CD4-positive, alpha-beta T cell treated with Interleukin-6 for 4 hours (primary cell): ENCODE data around the gene SMIM24.

Experiments used
- DNase-seq: peaks from one replicate; pipeline ENCODE4 v3.0.0-alpha.2; 2020; ENCODE audit warnings: mixed read lengths

The SMIM24 gene

DNA sequence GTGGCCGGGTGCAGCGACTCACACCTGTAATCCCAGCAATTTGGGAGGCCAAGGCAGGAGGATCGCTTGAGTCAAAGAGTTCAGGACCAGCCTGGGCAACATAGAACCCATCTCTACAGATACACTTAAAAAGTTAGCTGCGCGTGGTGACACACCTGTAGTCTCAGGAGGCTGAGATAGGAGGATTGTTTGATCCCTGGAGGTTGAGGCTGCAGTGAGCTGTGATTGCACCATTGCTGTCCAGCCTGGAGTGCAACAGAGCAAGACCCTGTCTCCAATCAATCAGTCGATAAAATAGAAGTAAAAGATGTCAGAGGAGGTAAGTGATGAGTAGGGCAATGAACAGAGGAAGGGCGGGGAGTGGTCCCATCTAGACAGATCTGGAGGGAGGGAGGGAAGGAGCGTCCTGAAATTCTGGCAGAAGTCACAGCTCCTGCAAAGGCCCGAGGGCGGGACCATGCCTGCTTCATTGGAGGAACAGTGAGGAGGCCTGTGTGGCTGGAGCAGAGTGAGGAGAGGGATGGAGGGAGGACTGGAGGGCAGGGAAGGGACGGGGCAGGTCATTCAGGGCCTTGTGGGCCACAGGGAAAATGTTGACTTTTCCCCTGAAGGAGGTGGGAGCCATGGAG, 9.7 kb downstream of the SMIM24 start:
- no peak for DNase-seq

DNA sequence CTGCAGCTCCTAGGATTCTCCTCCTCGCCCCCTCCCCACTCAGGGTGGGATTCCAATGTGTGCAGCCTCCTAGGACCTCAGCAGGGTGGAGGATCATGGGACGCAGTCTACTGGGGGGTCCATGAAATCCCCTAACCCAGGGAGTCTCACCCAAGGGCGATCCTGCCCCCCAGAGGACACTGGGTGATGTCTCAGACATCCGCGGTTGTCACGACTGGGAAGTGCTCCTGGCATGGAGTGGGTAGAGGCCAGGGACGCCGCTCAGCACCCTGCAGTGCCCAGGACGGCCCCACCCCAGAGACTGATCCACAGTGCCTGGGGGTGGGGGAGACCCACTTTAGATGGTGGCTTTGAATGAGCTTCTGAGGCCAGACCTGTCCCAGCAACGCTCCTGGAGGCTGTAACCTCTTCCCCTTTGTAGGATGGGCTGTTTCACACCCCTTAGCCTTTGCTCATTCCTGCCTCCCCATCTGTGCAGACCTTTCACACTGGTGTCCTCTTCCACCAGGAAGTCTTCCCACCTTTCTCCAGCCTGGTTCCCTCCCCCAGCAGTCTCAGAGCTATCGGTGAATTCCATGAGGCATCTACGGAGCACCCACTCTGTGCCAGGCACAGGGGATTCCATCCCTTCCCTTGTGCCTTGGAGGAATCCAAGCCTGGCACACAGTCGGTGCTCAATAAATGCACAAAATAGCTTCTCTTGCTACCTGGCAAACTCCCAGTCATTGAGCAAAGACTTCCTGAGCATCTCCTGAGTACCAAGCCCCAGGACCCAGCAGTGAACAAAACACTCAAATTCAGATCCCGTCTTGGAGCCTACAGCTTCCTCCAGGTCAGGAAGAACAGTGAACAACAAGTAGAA, 10.5 kb downstream of the SMIM24 start:
- no peak for DNase-seq

DNA sequence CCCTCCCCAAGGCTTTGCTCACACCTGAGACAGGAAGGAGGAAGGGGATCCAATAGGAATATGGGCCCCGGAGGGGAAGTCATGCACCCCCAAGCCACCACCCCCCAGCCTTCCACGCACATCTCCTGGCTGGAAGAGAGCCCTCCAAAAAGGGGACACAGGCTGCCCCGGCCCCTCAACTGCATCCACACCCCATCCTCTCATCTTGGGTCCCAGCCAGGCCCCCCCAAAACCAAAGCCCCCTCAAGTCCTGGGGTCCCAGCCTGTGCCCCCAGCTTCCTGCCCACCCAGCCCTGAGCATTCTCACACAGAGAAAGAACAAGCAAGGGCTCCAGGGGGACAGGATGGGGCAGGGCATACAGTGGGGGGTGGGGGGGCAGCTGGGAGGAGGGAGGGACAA, 12.1 kb downstream of the SMIM24 start:
- no peak for DNase-seq

DNA sequence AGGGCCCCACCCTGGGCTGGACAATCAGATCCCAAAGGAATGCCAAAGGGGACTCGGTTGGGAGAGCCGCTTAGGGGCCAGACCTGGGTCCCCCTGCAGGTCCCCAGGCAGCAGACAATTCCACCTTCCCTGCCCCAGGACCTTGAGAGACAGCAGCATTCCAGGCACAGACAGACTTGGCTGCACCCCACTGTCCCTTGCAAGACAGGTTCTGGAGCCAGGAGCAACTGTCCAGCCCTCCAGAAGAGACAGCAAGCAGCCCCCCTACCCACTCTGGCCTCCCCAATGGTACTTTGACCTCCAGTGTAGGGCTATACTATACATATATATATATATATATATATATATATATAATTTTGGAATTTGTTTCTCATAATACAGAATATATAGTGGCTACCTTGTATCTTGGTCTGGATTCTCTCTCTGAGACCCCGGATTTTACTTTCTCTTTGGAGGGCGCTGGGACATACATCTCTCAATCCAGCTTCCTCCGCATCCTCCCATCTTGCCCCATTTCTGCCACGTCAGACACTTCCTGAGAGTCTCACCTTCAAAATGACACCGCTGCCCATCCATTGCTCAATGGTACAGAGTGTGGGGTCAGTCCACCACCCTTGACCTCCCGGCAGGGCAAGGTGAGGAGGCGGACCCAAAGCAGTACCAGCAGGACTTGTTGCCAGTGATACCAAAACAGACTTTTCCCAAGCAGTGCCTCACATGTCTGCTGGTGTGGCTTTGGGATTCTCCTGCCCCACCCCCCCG, 12.7 kb downstream of the SMIM24 start:
- no peak for DNase-seq

DNA sequence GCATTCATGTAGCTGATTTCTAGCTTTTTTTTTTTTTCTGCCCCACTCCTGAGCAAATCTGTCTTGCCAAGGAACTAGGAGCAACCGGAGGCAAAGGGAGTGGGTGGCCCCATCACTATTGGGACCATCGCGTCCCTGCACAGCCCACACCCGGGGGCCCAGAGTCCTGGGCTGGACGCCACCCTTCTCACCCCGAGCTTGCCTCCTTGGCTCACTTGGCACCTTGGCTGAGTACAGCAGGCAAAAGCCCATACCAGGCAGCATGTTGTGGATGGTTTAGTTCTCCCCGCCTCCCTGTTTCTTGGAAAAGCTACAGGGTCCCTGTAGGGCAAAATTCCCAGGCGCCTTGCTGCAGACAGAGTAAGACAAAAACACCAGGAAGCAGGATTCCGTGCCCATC, 13.7 kb downstream of the SMIM24 start:
- DNase-seq, result no peak

DNA sequence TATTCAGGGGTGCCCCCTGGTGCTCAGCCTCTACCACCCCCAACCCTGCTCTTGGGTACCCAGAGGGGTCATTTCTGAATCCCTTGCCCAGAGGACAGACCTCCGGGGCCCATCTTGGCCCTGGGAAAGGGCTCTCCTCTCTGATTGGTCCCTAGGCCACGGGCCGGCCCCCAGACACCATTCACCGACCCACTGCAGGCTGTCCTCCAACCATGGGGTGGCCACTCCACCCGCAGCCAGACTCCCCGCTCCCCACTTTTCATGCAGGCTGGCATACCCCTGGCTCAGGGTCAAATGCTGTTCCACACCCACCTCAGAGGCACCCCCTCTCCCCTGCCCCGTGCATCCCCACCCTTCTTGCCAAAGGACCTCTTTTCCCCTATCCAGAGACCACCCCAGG, 14.8 kb downstream of the SMIM24 start:
- DNase-seq, result no peak

DNA sequence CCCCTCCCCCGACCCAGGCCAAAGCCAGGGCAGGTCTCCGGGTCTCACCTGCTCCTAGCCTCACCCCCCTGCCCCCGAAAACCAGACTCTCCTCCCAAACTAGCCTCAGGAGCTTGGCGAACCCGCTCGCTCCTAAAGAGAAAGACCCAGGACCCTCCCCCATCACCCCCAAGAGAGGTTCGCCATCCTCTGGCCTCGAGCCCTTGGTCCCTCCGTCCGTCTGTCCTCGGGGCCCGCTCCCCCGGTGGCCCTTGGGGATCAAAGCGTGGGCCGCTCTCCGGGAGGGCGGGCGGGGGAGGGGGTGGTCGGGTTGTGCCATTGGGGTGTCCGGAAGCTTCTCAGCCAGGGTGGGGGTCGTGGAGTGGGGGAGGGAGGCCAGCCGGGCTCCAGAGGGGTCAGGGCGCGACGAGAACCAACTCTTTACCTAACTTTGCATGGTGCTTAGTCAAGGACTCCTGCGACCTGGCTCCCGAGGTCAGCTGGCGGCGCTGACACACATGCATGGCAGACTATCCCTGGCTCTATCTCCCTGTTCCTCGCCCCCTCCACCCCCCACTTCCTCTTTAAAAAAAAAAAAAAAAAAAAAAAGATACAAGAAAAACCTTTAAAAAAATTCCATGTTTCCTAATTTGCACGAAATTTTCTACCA, 15.6 kb downstream of the SMIM24 start:
- DNase-seq, result no peak

DNA sequence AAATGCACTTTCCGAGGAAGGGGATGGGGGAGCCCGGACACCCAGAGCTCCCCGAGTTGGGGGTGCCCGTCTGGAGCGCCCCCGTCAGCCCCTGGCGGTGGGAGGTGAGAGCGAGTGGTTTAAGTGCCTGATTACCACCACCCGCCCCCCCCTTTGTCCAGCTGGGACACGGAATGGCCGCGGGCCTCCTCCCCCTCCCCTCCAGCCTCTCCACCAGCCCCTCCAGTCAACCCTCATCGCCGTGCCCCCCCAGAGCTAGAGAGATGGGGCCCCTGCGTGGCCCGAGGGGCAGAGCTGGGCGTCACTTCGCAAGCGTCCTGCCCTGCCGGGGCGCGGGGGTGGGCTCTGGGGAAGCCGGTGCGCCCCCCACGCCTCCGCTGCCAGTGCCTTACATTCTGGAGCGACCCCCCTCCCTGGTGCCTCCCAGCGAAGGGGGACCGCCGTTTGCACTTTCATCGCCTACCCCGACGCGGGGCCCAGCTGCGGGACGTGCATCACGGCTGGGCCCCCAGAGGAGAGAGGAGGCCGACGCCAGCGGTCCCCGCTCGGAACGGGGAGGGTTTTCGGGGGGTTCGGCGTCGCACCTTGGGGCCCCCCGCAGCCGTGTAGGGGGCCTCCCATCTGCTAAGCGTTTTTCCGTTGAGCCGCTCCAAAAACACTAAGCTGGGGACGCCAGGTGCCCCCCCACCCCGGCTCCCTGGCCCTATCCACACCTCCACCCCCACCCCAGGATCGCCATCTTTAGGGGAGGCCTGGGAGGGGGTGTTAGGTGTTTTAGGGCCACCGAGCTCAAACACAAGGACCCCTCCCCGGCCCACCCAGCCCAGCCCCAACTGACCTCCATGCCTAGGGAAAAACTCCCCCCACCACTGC, 16.4 kb downstream of the SMIM24 start:
- DNase-seq, result no peak

DNA sequence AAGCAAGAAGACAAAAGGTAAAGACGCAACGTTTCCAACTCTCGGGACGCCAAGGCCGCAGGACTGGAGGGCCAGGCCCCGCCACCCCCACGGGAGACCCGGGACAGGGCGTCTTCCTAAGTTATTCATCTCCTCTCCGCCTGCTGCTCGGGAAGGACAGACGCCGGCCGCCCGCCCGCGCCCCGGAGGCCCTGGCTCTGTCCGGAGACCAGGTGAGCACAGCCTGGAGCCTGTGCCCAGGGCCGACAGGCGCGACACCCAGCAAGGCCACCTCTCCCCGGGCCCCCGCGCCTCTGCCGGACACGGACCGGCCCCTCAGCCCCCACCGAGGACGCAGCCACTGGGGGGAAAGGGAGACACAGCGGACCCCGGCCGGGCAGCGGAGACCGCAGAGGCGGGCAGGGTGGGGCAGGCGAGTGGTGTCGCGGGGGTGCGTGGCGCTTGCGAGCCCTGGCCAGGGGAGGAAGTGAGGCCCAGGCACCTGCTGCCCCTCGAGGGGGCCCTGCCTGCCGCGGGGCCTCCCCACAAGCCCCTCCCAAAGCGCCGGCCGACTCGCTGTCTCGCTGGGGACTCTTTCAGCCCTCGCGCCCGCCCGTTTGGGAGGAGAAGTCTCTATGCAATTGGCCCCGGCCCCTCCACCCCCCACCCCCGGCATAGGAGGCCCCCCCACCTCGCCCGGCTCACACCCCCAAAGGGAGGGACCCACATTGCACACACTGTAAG, 17.2 kb downstream of the SMIM24 start:
- no peak for DNase-seq

DNA sequence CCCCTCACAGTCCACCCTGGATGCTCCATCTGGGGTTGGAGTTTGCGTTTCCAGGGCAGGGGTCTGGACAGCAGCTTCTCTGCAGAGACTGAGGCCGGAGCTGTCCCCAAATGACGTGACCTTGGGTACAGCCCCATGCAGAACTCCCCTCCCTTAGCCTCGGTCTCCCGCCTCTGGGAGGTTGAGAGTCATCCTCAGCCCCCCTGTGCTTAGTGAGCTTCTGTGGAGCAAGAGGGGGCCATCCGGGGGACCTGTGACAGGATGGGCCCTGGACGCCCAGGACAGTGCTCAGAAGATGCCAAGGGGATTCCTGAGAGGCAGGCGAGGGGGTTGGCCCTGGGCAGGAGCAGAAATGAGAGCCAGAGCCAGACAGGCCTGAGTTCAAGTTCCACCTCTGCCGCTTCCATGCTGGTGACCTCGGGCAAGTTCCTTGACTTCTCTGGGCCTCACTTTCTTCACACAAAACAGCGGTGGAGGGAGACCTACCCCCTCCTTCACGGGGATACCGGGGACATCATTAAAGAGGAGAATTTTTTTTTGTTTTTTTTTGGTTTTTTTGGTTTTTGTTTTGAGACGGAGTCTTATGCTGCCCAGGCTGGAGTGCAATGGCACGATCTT, 20.3 kb downstream of the SMIM24 start:
- no peak for DNase-seq

DNA sequence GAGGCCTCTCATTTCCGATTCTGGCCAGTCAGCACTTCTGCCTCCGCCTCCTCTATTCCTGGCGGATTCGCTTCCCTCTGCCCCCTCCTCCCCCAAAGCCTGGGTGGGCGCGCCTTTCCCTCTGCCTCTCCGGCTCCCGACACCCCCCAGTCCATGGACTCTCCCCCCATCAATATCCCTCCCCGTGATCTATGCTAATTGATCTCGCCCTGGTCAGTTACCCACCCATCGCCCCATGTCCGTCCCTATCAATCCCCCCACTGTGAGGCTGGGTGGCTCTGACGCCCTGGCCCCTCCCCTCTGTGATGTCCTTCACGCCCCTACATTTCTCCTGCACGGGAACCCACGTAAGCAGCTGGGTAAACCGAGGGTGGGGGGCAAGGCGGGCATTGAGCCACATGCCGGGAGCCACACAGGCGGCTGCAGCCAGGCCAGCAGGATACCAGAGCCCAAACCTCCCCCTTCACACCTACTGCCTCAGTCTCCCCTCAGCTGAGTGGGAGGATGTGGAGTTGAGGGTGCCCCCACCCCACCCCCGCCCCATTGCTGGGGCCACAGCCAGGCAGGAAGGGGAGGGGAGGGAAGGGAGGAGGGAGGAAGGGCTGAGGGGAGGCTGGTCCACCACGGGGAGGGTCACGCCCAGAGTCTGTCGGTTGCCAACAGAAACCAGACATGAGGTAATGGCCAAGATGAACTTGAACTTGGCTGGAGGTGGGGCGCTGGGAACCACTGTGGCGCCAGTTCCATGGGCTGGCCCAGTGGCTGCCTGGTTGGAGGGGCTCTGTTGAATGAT, 21.0 kb downstream of the SMIM24 start:
- no peak for DNase-seq

DNA sequence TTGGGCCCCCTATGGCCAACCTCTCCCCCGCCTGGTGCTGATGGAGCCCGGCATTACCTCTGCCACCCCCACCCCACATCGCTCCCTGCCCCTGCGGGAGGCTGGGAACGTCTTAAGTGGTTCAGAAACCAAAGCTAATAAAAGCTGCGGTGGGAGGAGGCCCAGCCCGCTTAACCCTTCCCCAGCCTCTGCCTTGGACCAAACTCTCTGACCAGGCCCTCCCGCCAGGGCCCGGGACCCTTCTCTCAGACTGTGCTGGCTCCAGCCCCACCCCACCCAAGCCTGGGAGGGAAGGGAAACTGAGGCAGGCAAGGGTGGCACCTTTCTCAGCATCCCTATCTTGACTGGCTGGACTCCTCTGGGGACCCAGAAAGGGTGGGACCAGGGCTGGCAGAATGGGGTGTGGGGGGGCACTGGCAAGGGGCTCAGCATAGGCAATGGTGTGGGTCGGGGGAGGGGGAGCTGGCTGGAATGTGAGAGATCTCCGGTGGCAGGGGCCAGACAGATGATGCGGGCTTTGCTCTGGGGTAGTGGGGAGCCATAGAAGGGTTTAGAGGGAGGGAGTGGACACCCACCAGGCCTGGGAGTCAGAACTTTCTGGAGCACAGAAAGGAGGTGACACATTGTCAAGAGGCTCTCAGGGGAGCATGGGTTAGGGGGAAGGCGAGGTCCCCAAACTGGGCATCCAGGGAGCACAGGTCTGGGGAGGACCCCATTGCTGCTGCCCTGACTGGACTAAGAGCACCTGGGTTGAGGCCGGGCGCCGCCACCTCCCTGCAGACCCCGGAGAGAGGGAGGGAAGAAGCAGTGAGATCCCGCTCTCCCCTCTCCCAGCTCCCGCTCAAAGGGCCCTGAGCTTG, 21.9 kb downstream of the SMIM24 start:
- DNase-seq, result no peak

DNA sequence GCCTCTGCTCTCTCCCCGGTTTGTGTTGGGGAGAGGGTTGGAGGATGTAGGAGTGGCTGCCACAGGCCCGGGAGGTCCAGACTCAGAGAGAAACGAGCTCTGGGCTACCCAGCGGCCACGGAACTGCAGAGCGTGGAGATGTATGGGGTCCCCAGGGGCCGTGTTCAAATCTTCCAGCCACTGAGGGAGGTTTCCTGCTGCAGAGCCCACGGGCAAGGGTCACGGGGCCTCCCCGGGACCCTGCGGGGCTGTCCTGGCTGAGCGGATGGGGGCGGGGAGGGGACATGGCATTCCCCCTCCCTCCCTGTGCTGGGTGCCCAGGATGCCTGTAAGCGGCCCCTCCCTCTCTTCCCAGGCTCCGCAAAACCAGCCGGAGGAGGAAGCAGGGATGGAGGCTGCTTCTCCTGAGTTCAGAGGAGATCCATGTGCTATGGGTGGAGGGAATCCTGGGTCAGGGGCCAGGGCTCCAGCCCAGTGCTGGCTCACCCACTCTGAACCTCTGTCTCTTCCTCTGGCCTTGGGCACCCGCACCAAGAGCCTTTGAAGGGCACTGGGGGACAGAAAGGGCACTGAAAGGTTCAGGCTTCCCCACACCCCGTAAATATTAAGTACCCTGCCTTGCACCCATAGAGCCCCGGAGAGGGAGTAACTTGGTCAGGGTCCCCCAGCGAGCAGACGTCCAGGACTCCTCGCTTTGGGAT, 22.6 kb downstream of the SMIM24 start:
- no peak for DNase-seq

DNA sequence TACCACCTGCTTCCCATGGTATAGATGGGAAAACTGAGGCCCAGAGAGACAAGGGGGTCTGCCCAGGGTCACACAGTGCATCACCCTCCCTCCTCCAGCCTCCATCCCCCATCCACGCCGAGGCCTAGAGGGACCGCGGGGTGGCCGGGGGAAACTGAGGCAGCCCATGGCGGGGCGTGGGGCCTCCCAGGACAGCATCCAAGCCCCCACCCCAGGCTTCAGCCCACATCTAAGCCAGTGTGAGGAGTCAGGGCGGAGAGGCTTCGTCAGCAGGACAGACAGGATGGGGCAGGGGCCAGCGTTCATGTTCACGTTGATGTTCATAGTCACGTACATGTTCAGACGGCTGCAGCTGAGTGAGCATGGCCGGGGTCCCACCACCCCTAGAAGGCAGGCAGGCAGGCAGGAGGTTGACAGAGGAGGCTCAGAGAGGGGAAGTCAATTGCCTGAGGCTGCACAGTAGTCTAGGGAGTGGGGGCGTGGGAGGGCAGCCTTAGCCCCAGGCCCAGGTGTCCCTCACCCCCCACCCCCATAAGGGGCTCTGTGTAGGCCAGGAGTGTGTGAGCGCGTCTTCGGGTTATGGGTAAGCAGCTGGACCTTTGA, 23.3 kb downstream of the SMIM24 start:
- no peak for DNase-seq

DNA sequence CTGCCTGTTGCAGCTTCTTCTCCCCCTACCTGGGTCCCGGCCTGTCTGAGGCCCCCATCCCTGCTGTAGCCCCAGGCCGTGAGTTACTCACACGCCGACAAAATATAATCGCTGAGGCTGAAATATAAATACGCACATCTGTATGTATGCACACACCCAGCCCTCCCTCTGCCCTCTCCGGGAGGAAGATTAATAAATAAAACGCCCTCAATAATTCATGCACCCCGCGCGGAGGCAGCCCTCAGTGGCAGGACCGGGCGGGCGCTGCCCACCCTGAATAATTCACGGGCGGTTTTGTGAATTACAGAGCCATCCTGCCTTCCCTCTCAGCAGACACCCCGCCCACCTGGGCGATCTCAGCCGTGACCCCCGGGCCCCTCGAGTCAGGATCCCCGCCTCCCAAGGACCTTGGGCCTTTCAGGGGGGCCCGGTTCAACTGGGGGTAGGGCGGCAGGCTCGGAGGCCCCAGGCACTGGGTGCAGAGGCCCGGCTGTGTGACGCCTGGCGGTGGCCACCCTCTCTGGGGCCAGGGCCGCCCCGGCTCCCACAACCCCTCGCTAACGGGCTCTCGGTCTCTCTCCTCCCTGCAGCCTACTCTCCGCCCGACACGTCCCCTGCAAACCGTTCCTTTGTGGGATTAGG, 24.2 kb downstream of the SMIM24 start:
- DNase-seq, result no peak

DNA sequence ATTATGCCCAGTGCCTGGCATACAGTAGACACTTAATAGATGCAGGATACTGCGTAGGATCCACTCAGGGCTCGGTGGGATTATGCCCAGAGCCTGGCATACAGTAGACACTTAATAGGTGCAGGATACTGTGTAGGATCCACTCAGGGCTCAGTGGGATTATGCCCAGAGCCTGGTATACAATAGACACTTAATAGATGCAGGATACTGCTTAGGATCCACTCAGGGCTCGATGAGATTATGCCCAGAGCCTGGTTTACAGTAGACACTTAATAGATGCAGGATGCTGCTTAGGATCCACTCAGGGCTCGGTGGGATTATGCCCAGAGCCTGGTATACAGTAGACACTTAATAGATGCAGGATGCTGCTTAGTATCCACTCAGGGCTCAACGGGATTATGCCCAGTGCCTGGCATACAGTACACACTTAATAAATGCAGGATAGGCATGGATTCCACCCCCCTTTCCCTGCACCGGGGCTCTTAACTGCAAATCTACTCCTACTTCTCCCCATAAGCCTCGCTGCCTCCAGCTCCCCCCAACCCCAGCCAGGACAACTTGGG, 24.9 kb downstream of the SMIM24 start:
- DNase-seq, result no peak
